Fibroblast of lung (primary cell): ENCODE results near the gene RPL10. TPM values are rescaled to one million over a fixed set of nuclear protein-coding genes. Genes with fewer than 3 reads are reported as not detected.

ENCODE experiments used
- DNase-seq, 2 donors: peaks; one replicate each; pipeline versions ENCODE4 v3.0.0 to v3.0.0-alpha.2; 2010; ENCODE audit warnings: low read depth in 2 of 2
- H2AFZ ChIP-seq: 2 replicates; pipeline ENCODE4 v1.5.1; 2012; ENCODE audit warnings: low read length, control low read depth, inconsistent platforms
- H3K27ac ChIP-seq: 2 replicates; pipeline ENCODE4 v1.5.1; 2011; ENCODE audit warnings: low read length, control low read depth; ENCODE audit not compliant: insufficient read depth
- H3K27me3 ChIP-seq: 2 replicates; pipeline ENCODE4 v1.5.1; 2011; ENCODE audit warnings: mild to moderate bottlenecking, low read length; ENCODE audit not compliant: control insufficient read depth, insufficient read depth
- H3K36me3 ChIP-seq: 2 replicates; pipeline ENCODE4 v1.5.1; 2011; ENCODE audit warnings: low read length; ENCODE audit not compliant: control insufficient read depth, insufficient read depth
- H3K4me1 ChIP-seq: 2 replicates; pipeline ENCODE4 v1.5.1; 2011; ENCODE audit warnings: low read length; ENCODE audit not compliant: control insufficient read depth, insufficient read depth; ENCODE audit errors: extremely low read depth
- H3K4me2 ChIP-seq: 2 replicates; pipeline ENCODE4 v1.5.1; 2011; ENCODE audit warnings: low read length, control low read depth; ENCODE audit not compliant: insufficient read depth; ENCODE audit errors: extremely low read depth
- H3K4me3 ChIP-seq, 4 experiments: fragments of 200-600 bp in 1 of 4; sonication (generic) in 1 of 4; replicated peaks in 1 of 4; 2 replicates each; pipeline ENCODE4 v1.5.1; 2011 to 2016; ENCODE audit warnings: low read length in 4 of 4, low read depth in 3 of 4, mild to moderate bottlenecking in 3 of 4, control low read depth in 2 of 4, inconsistent platforms in 1 of 4, mixed read lengths in 1 of 4; ENCODE audit not compliant: insufficient read depth in 1 of 4; ENCODE audit errors: control extremely low read depth in 1 of 4
- H3K79me2 ChIP-seq: 2 replicates; pipeline ENCODE4 v1.5.1; 2012; ENCODE audit warnings: mild to moderate bottlenecking, low read length, inconsistent platforms; ENCODE audit not compliant: control insufficient read depth, insufficient read depth
- H3K9ac ChIP-seq: 2 replicates; pipeline ENCODE4 v1.5.1; 2011; ENCODE audit warnings: mild to moderate bottlenecking, low read length, control low read depth; ENCODE audit not compliant: insufficient read depth
- H3K9me3 ChIP-seq: 2 replicates; pipeline ENCODE4 v1.5.1; 2012; ENCODE audit warnings: low read depth, low read length; ENCODE audit not compliant: control insufficient read depth, insufficient read depth
- H4K20me1 ChIP-seq: 2 replicates; pipeline ENCODE4 v1.5.1; 2011; ENCODE audit warnings: low read length; ENCODE audit not compliant: control insufficient read depth, insufficient read depth; ENCODE audit errors: extremely low read depth
- CTCF ChIP-seq, 2 donors: IDR thresholded peaks in 1 of 2; conservative IDR thresholded peaks in 1 of 2; 1 replicate in 1 of 2; 2 replicates in 1 of 2; pipeline ENCODE4 v1.5.1; 2011 to 2012; ENCODE audit warnings: low read length in 2 of 2, control low read depth in 1 of 2, inconsistent platforms in 1 of 2, low read depth in 1 of 2, mild to moderate bottlenecking in 1 of 2
- EZH2 ChIP-seq: IDR thresholded peaks from 2 replicates; pipeline ENCODE4 v1.5.1; 2012; ENCODE audit warnings: low read length, control low read depth, mild to moderate bottlenecking; ENCODE audit errors: missing control alignments
- polyA plus RNA-seq, 2 donors: library from polyadenylated mRNA; depleted of rRNA in 1 of 2; stranded (reverse) in 1 of 2; unstranded in 1 of 2; fragments of >200 nt; gene quantifications; 2 replicates each; pipeline ENCODE4 v1.2.1, GENCODE V29; 2011 to 2012; ENCODE audit warnings: missing spikeins in 1 of 2
- total RNA-seq: library from RNA; depleted of rRNA; stranded (reverse); fragments of >200 nt; gene quantifications from 2 replicates; pipeline ENCODE4 v1.2.1, GENCODE V29; 2014

Gene RPL10
- total and polyA plus RNA-seq, 2 donors (not counting 1 experiment from before 2014, with no cell fraction given) = 2,319 to 4,527 TPM

- Histone ChIP-seq H3K27ac (no peak overlapping the region), H2AFZ (no peak overlapping the region), H3K79me2 (peaks cover 77% of the 10 kb centered on the region), H3K36me3 (peaks cover 73% of the 10 kb centered on the region), H3K4me1 (no peaks in the 10 kb centered on the region), H4K20me1 (no peaks in the 10 kb centered on the region), H3K4me2 (no peak overlapping the region), H3K4me3 (no peak overlapping the region), H3K9ac (no peak overlapping the region), H3K27me3 (no peaks in the 10 kb centered on the region), H3K9me3 (no peaks in the 10 kb centered on the region)
- no peak for TF ChIP-seq CTCF (conservative IDR thresholded peaks at IDR 0.05 in 1 of 2, IDR thresholded peaks at IDR 0.05 in 1 of 2; ENCODE audit: low read depth in 1 of 2, low read length in 2 of 2)
- TF ChIP-seq EZH2 = no peak
- no peak for DNase-seq
Observed at GRCh38 chrX:154358011-154358410, 40.2 kb upstream of the RPL10 start.

- Histone ChIP-seq H4K20me1 (no peaks in the 10 kb centered on the region), H3K27me3 (no peaks in the 10 kb centered on the region), H3K79me2 (peaks cover 78% of the 10 kb centered on the region), H3K4me2 (no peak overlapping the region), H2AFZ (no peak overlapping the region), H3K4me1 (no peaks in the 10 kb centered on the region), H3K9me3 (no peaks in the 10 kb centered on the region), H3K27ac (no peak overlapping the region), H3K9ac (no peak overlapping the region), H3K4me3 (no peak overlapping the region), H3K36me3 (peaks cover 68% of the 10 kb centered on the region)
- no peak for DNase-seq
- TF ChIP-seq CTCF (conservative IDR thresholded peaks at IDR 0.05 in 1 of 2, IDR thresholded peaks at IDR 0.05 in 1 of 2; ENCODE audit: low read depth in 1 of 2, low read length in 2 of 2) (no peak), EZH2 (no peak)
Observed at GRCh38 chrX:154358829-154359228, 39.3 kb upstream of the RPL10 start.

- no peaks in the 10 kb centered on the region for H3K9me3 ChIP-seq
- H2AFZ ChIP-seq = no peak overlapping the region
- no peak overlapping the region for H3K9ac ChIP-seq
- H3K36me3 ChIP-seq = peaks cover 64% of the 10 kb centered on the region
- no peak overlapping the region for H3K27ac ChIP-seq
- no peaks in the 10 kb centered on the region for H3K27me3 ChIP-seq
- TF ChIP-seq CTCF (conservative IDR thresholded peaks at IDR 0.05 in 1 of 2, IDR thresholded peaks at IDR 0.05 in 1 of 2; ENCODE audit: low read depth in 1 of 2, low read length in 2 of 2) (no peak), EZH2 (no peak)
- H4K20me1 ChIP-seq = no peaks in the 10 kb centered on the region
- H3K4me3 ChIP-seq = no peak overlapping the region
- peaks cover 82% of the 10 kb centered on the region for H3K79me2 ChIP-seq
- no peaks in the 10 kb centered on the region for H3K4me1 ChIP-seq
- no peak overlapping the region for H3K4me2 ChIP-seq
- DNase-seq = no peak
Observed at GRCh38 chrX:154359362-154360154, 38.6 kb upstream of the RPL10 start.
